Stomach (tissue), 4 donors: ENCODE measurements around the gene PEAK1.

ENCODE experiments used
- CTCF ChIP-seq, 7 experiments: fragments of 450-650 bp in 4 of 7; fragments of 200-600 bp in 3 of 7; sonication (generic) in 3 of 7; IDR thresholded peaks; one replicate each; pipeline ENCODE4 v1.5.1; 2016 to 2019; ENCODE audit warnings: antibody characterized with exemption in 7 of 7, control low read depth in 2 of 7, mild to moderate bottlenecking in 1 of 7
- EP300 ChIP-seq: sonication (generic); formaldehyde crosslinking; IDR thresholded peaks from one replicate; pipeline ENCODE4 v1.6.1; 2017; ENCODE audit warnings: antibody characterized with exemption
- POLR2A ChIP-seq, 4 donors: fragments of 450-650 bp; IDR thresholded peaks; one replicate each; pipeline ENCODE4 v1.6.1; 2016; ENCODE audit warnings: antibody characterized with exemption in 4 of 4, control low read depth in 2 of 4, mild to moderate bottlenecking in 1 of 4, moderate library complexity in 1 of 4

DNA sequence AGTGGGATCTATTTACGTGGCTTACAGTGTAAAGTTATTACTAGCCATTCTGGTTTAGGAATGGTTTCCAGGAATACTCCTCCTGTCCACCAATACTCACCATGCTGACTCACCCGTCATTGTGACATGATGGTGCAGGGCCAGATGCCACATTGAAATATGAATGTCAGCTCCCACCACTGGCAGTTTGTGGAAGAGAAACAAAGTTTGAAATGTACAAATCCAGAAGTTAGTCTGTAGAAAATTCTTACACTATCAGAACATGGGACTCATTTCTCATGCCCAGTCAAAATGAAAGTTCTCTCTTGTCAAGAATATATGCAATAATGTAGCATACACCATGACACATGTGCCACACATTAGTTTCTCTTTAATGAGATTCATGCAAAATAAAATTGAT is 334.6 kb downstream of the PEAK1 start:
- TF ChIP-seq CTCF (IDR thresholded peaks at IDR 0.05) (no peak), POLR2A (IDR thresholded peaks at IDR 0.05) (no peak), EP300 (no peak)
